ENCODE results near the gene KCTD15. TPM values are rescaled to one million over a fixed set of nuclear protein-coding genes. Genes with fewer than 3 reads are reported as not detected.
"Not testable (repeated sequence)": the region's sequence is repeated elsewhere in the genome, so short reads cannot be mapped to it uniquely, and the experiment has no call there.

Gene KCTD15
- total and polyA plus RNA-seq, 12 donors: 3.4 to 21.7 (median 11.2) TPM

- intact Hi-C loops (cut with DNase I): no loop called here
- WGBS, 4 donors: 72 to 79% (median 74%) methylated on average over 19 to 21 of the region's 21 CpGs
Measured at GRCh38 chr19:33814181-33815165, 17.8 kb downstream of the KCTD15 start.

GRCh38 chr19:33815380-33816340 is 19.0 kb downstream of the KCTD15 start:
- no peaks in the 10 kb centered on the region for H3K36me3 ChIP-seq (replicated peaks in 1 of 2)
- peaks cover 7% of the 10 kb centered on the region for H3K27me3 ChIP-seq
- intact Hi-C loops (cut with DNase I): no loop called here
- peaks cover 6 to 14% of the 10 kb centered on the region in 2 donors for H3K4me1 ChIP-seq (replicated peaks in 1 of 2)
- H3K27ac ChIP-seq: no peak overlapping the region
- peak in 2 of 7 donors; percentile 8 to 45 for DNase-seq
- no peak for TF ChIP-seq CTCF (IDR thresholded peaks at IDR 0.05)
- TF ChIP-seq POLR2A (IDR thresholded peaks at IDR 0.05): no peak
- H3K9me3 ChIP-seq (replicated peaks in 1 of 3): no peaks in the 10 kb centered on the region
- H3K4me3 ChIP-seq: no peak overlapping the region
- WGBS, 4 donors: 68 to 74% (median 71%) methylated on average over 13 to 15 of the region's 15 CpGs

More at GRCh38 chr19:33814181-33815165, 17.8 kb downstream of the KCTD15 start:
- DNase-seq: peak in 1 of 7 donors; percentile 46
- no peaks in the 10 kb centered on the region for H3K36me3 ChIP-seq (replicated peaks in 1 of 2)
- no peak overlapping the region for H3K4me3 ChIP-seq
- H3K27me3 ChIP-seq: no peaks in the 10 kb centered on the region
- no peaks in the 10 kb centered on the region for H3K9me3 ChIP-seq (replicated peaks in 1 of 3)
- TF ChIP-seq POLR2A (IDR thresholded peaks at IDR 0.05) (no peak), CTCF (IDR thresholded peaks at IDR 0.05) (no peak)
- no peak overlapping the region for H3K27ac ChIP-seq
- H3K4me1 ChIP-seq (replicated peaks in 1 of 2): peaks cover under 1 to 3% of the 10 kb centered on the region in 2 donors

- H3K36me3 ChIP-seq (replicated peaks in 1 of 2): no peaks in the 10 kb centered on the region
- H3K27me3 ChIP-seq: peaks cover 8% of the 10 kb centered on the region
- TF ChIP-seq CTCF (IDR thresholded peaks at IDR 0.05) (no peak), POLR2A (IDR thresholded peaks at IDR 0.05) (no peak)
- 68 to 94% (median 79%) methylated on average over 3 to 4 of the region's 4 CpGs for WGBS, 4 donors
- peaks cover 6 to 14% of the 10 kb centered on the region in 2 donors for H3K4me1 ChIP-seq (replicated peaks in 1 of 2)
- H3K27ac ChIP-seq: no peak overlapping the region
- H3K4me3 ChIP-seq: no peak overlapping the region
- H3K9me3 ChIP-seq (replicated peaks in 1 of 3): no peaks in the 10 kb centered on the region
- peak in 2 of 7 donors; percentile 16 to 27 for DNase-seq
- intact Hi-C loops (cut with DNase I): no loop called here
Measured at GRCh38 chr19:33818411-33818810, 21.7 kb downstream of the KCTD15 start.

- WGBS, 4 donors: 82 to 87% (median 85%) methylated on average over 7 of the region's 7 CpGs
- peaks cover 6 to 14% of the 10 kb centered on the region in 2 donors for H3K4me1 ChIP-seq (replicated peaks in 1 of 2)
- DNase-seq: peak in 1 of 7 donors; percentile 7
- H3K36me3 ChIP-seq (replicated peaks in 1 of 2); H3K9me3 ChIP-seq (replicated peaks in 1 of 3); H3K4me3 ChIP-seq; H3K27me3 ChIP-seq; intact Hi-C loops (cut with DNase I); H3K27ac ChIP-seq: not testable (repeated sequence)
Measured at GRCh38 chr19:33819078-33819477, 22.4 kb downstream of the KCTD15 start.
